Fibroblast of lung (primary cell): ENCODE data around the gene RSPH1.

ENCODE experiments used
- CTCF ChIP-seq, 2 donors: IDR thresholded peaks in 1 of 2; conservative IDR thresholded peaks in 1 of 2; 1 replicate in 1 of 2; 2 replicates in 1 of 2; pipeline ENCODE4 v1.5.1; 2011 to 2012; ENCODE audit warnings: low read length in 2 of 2, control low read depth in 1 of 2, inconsistent platforms in 1 of 2, low read depth in 1 of 2, mild to moderate bottlenecking in 1 of 2
- EZH2 ChIP-seq: IDR thresholded peaks from 2 replicates; pipeline ENCODE4 v1.5.1; 2012; ENCODE audit warnings: low read length, control low read depth, mild to moderate bottlenecking; ENCODE audit errors: missing control alignments

- TF ChIP-seq CTCF (conservative IDR thresholded peaks at IDR 0.05 in 1 of 2, IDR thresholded peaks at IDR 0.05 in 1 of 2; ENCODE audit: low read depth in 1 of 2, low read length in 2 of 2): no peak
- no peak for TF ChIP-seq EZH2
These were observed 22.5 kb downstream of the RSPH1 start for GRCh38 chr21:42473498-42474042.
